Muscle of leg (tissue), 11 donors: ENCODE data around the gene SPAG4. TPM values are rescaled to one million over a fixed set of nuclear protein-coding genes. Genes with fewer than 3 reads are reported as not detected.

Experiments
- DNase-seq: peaks from one replicate; pipeline ENCODE4 v3.0.0; 2013
- H3K27ac ChIP-seq: one replicate; pipeline ENCODE4 v1.5.1; 2013; ENCODE audit warnings: mild to moderate bottlenecking, low read length, control low read depth
- H3K27me3 ChIP-seq: one replicate; pipeline ENCODE4 v1.6.1; 2013; ENCODE audit warnings: low read length; ENCODE audit not compliant: control insufficient read depth, insufficient read depth
- H3K36me3 ChIP-seq: one replicate; pipeline ENCODE4 v1.6.1; 2013; ENCODE audit warnings: low read length; ENCODE audit not compliant: control insufficient read depth, insufficient read depth
- H3K4me1 ChIP-seq: one replicate; pipeline ENCODE4 v1.6.1; 2013; ENCODE audit warnings: low read length; ENCODE audit not compliant: control insufficient read depth, insufficient read depth
- H3K4me3 ChIP-seq: one replicate; pipeline ENCODE4 v1.5.1; 2013; ENCODE audit warnings: low read length, control low read depth
- H3K9me3 ChIP-seq: replicated peaks from 2 replicates; pipeline ENCODE4 v1.6.1; 2013; ENCODE audit warnings: low read depth, low read length; ENCODE audit not compliant: control insufficient read depth
- WGBS: methylation state at CpG from one replicate; pipeline ENCODE4 v1.1.5; 2013; ENCODE audit warnings: missing lambda C conversion rate; ENCODE audit not compliant: insufficient coverage; 5-methylcytosine and 5-hydroxymethylcytosine counted together
- polyA plus RNA-seq, 8 donors: library from polyadenylated mRNA; unstranded; fragments of 120-200 nt; gene quantifications; one replicate each; pipeline versions ENCODE4 v1.2.1 to v1.2.3, GENCODE V29; 2013; ENCODE audit warnings: inconsistent platforms in 1 of 8, low replicate concordance in 1 of 8; ENCODE audit not compliant: insufficient read length in 8 of 8, insufficient read depth in 1 of 8
- total RNA-seq: library from RNA; stranded (reverse); fragments of 120-200 nt; gene quantifications from one replicate; pipeline ENCODE4 v1.2.4, GENCODE V29; 2013

Gene SPAG4
- total and polyA plus RNA-seq, 9 donors, result 1.2 to 4.1 (median 2.9) TPM

- no peak for DNase-seq
- 86% methylated on average over 10 of the region's 12 CpGs for WGBS
- H3K9me3 ChIP-seq, result peaks cover 5% of the 10 kb centered on the region
- H3K36me3 ChIP-seq, result no peaks in the 10 kb centered on the region
- H3K4me1 ChIP-seq, result no peaks in the 10 kb centered on the region
- H3K27ac ChIP-seq, result no peak overlapping the region
- H3K4me3 ChIP-seq, result no peak overlapping the region
- H3K27me3 ChIP-seq, result peaks cover 2% of the 10 kb centered on the region
Observed at GRCh38 chr20:35582741-35583404, 32.8 kb upstream of the SPAG4 start.

- Histone ChIP-seq H3K27me3 (peaks cover 2% of the 10 kb centered on the region), H3K9me3 (peaks cover 5% of the 10 kb centered on the region), H3K4me1 (no peaks in the 10 kb centered on the region), H3K4me3 (no peak overlapping the region), H3K27ac (no peak overlapping the region), H3K36me3 (no peaks in the 10 kb centered on the region)
- WGBS, result 87% methylated on average over 17 of the region's 18 CpGs
- no peak for DNase-seq
Observed at GRCh38 chr20:35583636-35584560, 31.7 kb upstream of the SPAG4 start.

GRCh38 chr20:35586751-35587425 is 28.7 kb upstream of the SPAG4 start:
- Histone ChIP-seq H3K36me3 (no peaks in the 10 kb centered on the region), H3K27me3 (peaks cover 2% of the 10 kb centered on the region), H3K4me3 (no peak overlapping the region), H3K9me3 (peaks cover 2% of the 10 kb centered on the region), H3K4me1 (no peaks in the 10 kb centered on the region), H3K27ac (no peak overlapping the region)
- no peak for DNase-seq
- WGBS, result 96% methylated on average over 2 of the region's 6 CpGs

GRCh38 chr20:35587436-35587835 is 28.2 kb upstream of the SPAG4 start:
- no peak for DNase-seq
- no CpG with 5 or more reads among the region's 2 CpGs for WGBS
- Histone ChIP-seq H3K27ac (no peak overlapping the region), H3K4me1 (no peaks in the 10 kb centered on the region), H3K4me3 (no peak overlapping the region), H3K9me3 (no peaks in the 10 kb centered on the region), H3K27me3 (peaks cover under 1% of the 10 kb centered on the region), H3K36me3 (no peaks in the 10 kb centered on the region)

- no peak for DNase-seq
- Histone ChIP-seq H3K4me3 (no peak overlapping the region), H3K9me3 (no peaks in the 10 kb centered on the region), H3K36me3 (no peaks in the 10 kb centered on the region), H3K27ac (no peak overlapping the region), H3K27me3 (no peaks in the 10 kb centered on the region), H3K4me1 (no peaks in the 10 kb centered on the region)
- WGBS, result 87% methylated on average over 6 of the region's 14 CpGs
Observed at GRCh38 chr20:35588397-35588796, 27.2 kb upstream of the SPAG4 start.

GRCh38 chr20:35592339-35592974 is 23.2 kb upstream of the SPAG4 start:
- no peak for DNase-seq
- WGBS, result 40% methylated on average over 1 of the region's 2 CpGs
- Histone ChIP-seq H3K9me3 (no peaks in the 10 kb centered on the region), H3K36me3 (no peaks in the 10 kb centered on the region), H3K27me3 (peaks cover 3% of the 10 kb centered on the region), H3K4me1 (no peaks in the 10 kb centered on the region), H3K27ac (no peak overlapping the region), H3K4me3 (no peak overlapping the region)

- H3K9me3 ChIP-seq, result no peaks in the 10 kb centered on the region
- no peak overlapping the region for H3K27ac ChIP-seq
- H3K36me3 ChIP-seq, result no peaks in the 10 kb centered on the region
- H3K27me3 ChIP-seq, result peaks cover 25% of the 10 kb centered on the region
- H3K4me1 ChIP-seq, result peaks cover under 1% of the 10 kb centered on the region
- no peak overlapping the region for H3K4me3 ChIP-seq
- DNase-seq, result no peak
- WGBS, result 87% methylated on average over 17 of the region's 17 CpGs
Observed at GRCh38 chr20:35595456-35595855, 20.2 kb upstream of the SPAG4 start.

GRCh38 chr20:35595901-35596300 is 19.7 kb upstream of the SPAG4 start:
- H3K4me1 ChIP-seq, result peaks cover 5% of the 10 kb centered on the region
- H3K27ac ChIP-seq, result no peak overlapping the region
- WGBS, result 66% methylated on average over 7 of the region's 7 CpGs
- no peak overlapping the region for H3K4me3 ChIP-seq
- no peaks in the 10 kb centered on the region for H3K9me3 ChIP-seq
- DNase-seq, result no peak
- H3K27me3 ChIP-seq, result peaks cover 29% of the 10 kb centered on the region
- no peaks in the 10 kb centered on the region for H3K36me3 ChIP-seq

GRCh38 chr20:35597186-35597585 is 18.4 kb upstream of the SPAG4 start:
- Histone ChIP-seq H3K4me1 (peaks cover 16% of the 10 kb centered on the region), H3K27me3 (peaks cover 40% of the 10 kb centered on the region), H3K4me3 (no peak overlapping the region), H3K36me3 (no peaks in the 10 kb centered on the region), H3K9me3 (no peaks in the 10 kb centered on the region), H3K27ac (no peak overlapping the region)
- no CpG with 5 or more reads among the region's 2 CpGs for WGBS
- DNase-seq, result no peak

- no peak for DNase-seq
- H3K9me3 ChIP-seq, result no peaks in the 10 kb centered on the region
- H3K27ac ChIP-seq, result no peak overlapping the region
- H3K4me3 ChIP-seq, result no peak overlapping the region
- no peaks in the 10 kb centered on the region for H3K36me3 ChIP-seq
- H3K27me3 ChIP-seq, result peaks cover 50% of the 10 kb centered on the region
- H3K4me1 ChIP-seq, result peaks cover 16% of the 10 kb centered on the region
- 36% methylated on average over 7 of the region's 7 CpGs for WGBS
Observed at GRCh38 chr20:35598476-35598875, 17.2 kb upstream of the SPAG4 start.
